IMR-90 (cell line): ENCODE measurements around the gene SOST. TPM values are rescaled to one million over a fixed set of nuclear protein-coding genes. Genes with fewer than 3 reads are reported as not detected.

ENCODE experiments used
- ATAC-seq: fragments of 200-7000 bp; cut with Tn5 transposase; 2 replicates; pipeline ENCODE4 v1.9.1; 2020; ENCODE audit warnings: low read depth, mild to moderate bottlenecking, moderate library complexity
- BruUV-seq: library from RNA; stranded (reverse); fragments of 400-500 nt; replicated peaks from 2 replicates; lab custom pipeline; 2021; lab: Mats Ljungman, UMichigan
- CTCF ChIA-PET: fragments of 300-600 bp; formaldehyde crosslinking; extraction: SDS; loops from one replicate; lab custom pipeline; 2021; ENCODE audit warnings: antibody characterized with exemption; lab: Yijun Ruan, JAX
- POLR2A ChIA-PET: fragments of 300-600 bp; sonication (Branson Sonifier 250); formaldehyde crosslinking; loops from one replicate; lab custom pipeline; 2022; ENCODE audit warnings: antibody characterized with exemption; ENCODE audit not compliant: unreplicated experiment; lab: Charles Lee
- DNase-seq: peaks from one replicate; pipeline ENCODE4 v3.0.0; 2013
- H2AFZ ChIP-seq: replicated peaks from 2 replicates; pipeline ENCODE3; 2013; ENCODE audit warnings: low read length, mild to moderate bottlenecking; ENCODE audit not compliant: poor library complexity
- H2AK5ac ChIP-seq: 2 replicates; pipeline ENCODE4 v1.6.1; 2013; ENCODE audit warnings: low read depth, low read length, inconsistent platforms
- H2AK9ac ChIP-seq: replicated peaks from 2 replicates; pipeline ENCODE3; 2013; ENCODE audit warnings: mild to moderate bottlenecking, low read depth, low read length, moderate library complexity; ENCODE audit not compliant: poor library complexity
- H2BK120ac ChIP-seq: 2 replicates; pipeline ENCODE4 v1.6.1; 2013; ENCODE audit warnings: low read depth, low read length, inconsistent platforms
- H2BK15ac ChIP-seq: 3 replicates; pipeline ENCODE4 v1.6.1; 2013; ENCODE audit warnings: low read depth, low read length, inconsistent platforms
- H2BK20ac ChIP-seq: 2 replicates; pipeline ENCODE4 v1.6.1; 2013; ENCODE audit warnings: low read depth, mild to moderate bottlenecking, inconsistent platforms, low read length, moderate library complexity
- H2BK5ac ChIP-seq: 2 replicates; pipeline ENCODE4 v1.6.1; 2013; ENCODE audit warnings: mild to moderate bottlenecking, low read depth, low read length, inconsistent platforms; ENCODE audit not compliant: poor library complexity, severe bottlenecking
- H3K14ac ChIP-seq: replicated peaks from 2 replicates; pipeline ENCODE4 v1.6.1; 2013; ENCODE audit warnings: low read depth, low read length, inconsistent platforms
- H3K18ac ChIP-seq: 2 replicates; pipeline ENCODE4 v1.6.1; 2013; ENCODE audit warnings: low read depth, low read length, control low read depth
- H3K23ac ChIP-seq: 2 replicates; pipeline ENCODE4 v1.6.1; 2013; ENCODE audit warnings: low read depth, low read length, inconsistent platforms
- H3K27ac ChIP-seq: 2 replicates; pipeline ENCODE4 v1.5.1; 2013; ENCODE audit warnings: mild to moderate bottlenecking, control low read depth, low read length; ENCODE audit not compliant: insufficient read depth
- H3K27me3 ChIP-seq: 2 replicates; pipeline ENCODE4 v1.6.1; 2013; ENCODE audit warnings: low read length; ENCODE audit not compliant: control insufficient read depth, insufficient read depth
- H3K36me3 ChIP-seq: 2 replicates; pipeline ENCODE4 v1.6.1; 2013; ENCODE audit warnings: low read length, mixed read lengths; ENCODE audit not compliant: control insufficient read depth, insufficient read depth
- H3K4ac ChIP-seq: 2 replicates; pipeline ENCODE4 v1.6.1; 2013; ENCODE audit warnings: low read depth, low read length, inconsistent platforms
- H3K4me1 ChIP-seq: 2 replicates; pipeline ENCODE4 v1.6.1; 2013; ENCODE audit warnings: low read length, mixed read lengths; ENCODE audit not compliant: control insufficient read depth, insufficient read depth
- H3K4me2 ChIP-seq: 2 replicates; pipeline ENCODE4 v1.6.1; 2013; ENCODE audit warnings: low read depth, mild to moderate bottlenecking, control low read depth, low read length, moderate library complexity
- H3K4me3 ChIP-seq: 2 replicates; pipeline ENCODE4 v1.5.1; 2013; ENCODE audit warnings: low read depth, mild to moderate bottlenecking, control low read depth, low read length, moderate library complexity; ENCODE audit not compliant: insufficient read depth
- H3K56ac ChIP-seq: 2 replicates; pipeline ENCODE4 v1.6.1; 2013; ENCODE audit warnings: low read length, inconsistent platforms; ENCODE audit not compliant: insufficient read depth; ENCODE audit errors: extremely low read depth
- H3K79me1 ChIP-seq, 2 experiments: 2 replicates each; pipeline ENCODE4 v1.6.1; 2013; ENCODE audit warnings: low read length in 2 of 2, inconsistent platforms in 1 of 2, low read depth in 1 of 2
- H3K9ac ChIP-seq: 2 replicates; pipeline ENCODE4 v1.6.1; 2013; ENCODE audit warnings: low read depth, low read length, control low read depth
- H3K9me1 ChIP-seq: 2 replicates; pipeline ENCODE4 v1.6.1; 2013; ENCODE audit warnings: low read length, inconsistent platforms; ENCODE audit not compliant: insufficient read depth
- H3K9me3 ChIP-seq: 2 replicates; pipeline ENCODE4 v1.6.1; 2013; ENCODE audit warnings: low read length; ENCODE audit not compliant: control insufficient read depth, insufficient read depth
- H4K20me1 ChIP-seq: 2 replicates; pipeline ENCODE4 v1.6.1; 2013; ENCODE audit warnings: low read length, inconsistent platforms; ENCODE audit not compliant: insufficient read depth
- H4K5ac ChIP-seq: 2 replicates; pipeline ENCODE4 v1.6.1; 2013; ENCODE audit warnings: mild to moderate bottlenecking, low read depth, low read length, control low read depth
- H4K8ac ChIP-seq, 2 experiments: 2 replicates each; pipeline ENCODE4 v1.6.1; 2013; ENCODE audit warnings: low read depth in 2 of 2, low read length in 2 of 2, control low read depth in 1 of 2, inconsistent platforms in 1 of 2
- H4K91ac ChIP-seq: 2 replicates; pipeline ENCODE4 v1.6.1; 2013; ENCODE audit warnings: low read depth, low read length, inconsistent platforms; ENCODE audit not compliant: insufficient read depth
- BHLHE40 ChIP-seq: fragments of 150-350 bp; IDR thresholded peaks from 2 replicates; pipeline ENCODE4 v1.6.1; 2016; ENCODE audit warnings: mild to moderate bottlenecking, low read depth, low read length
- CEBPB ChIP-seq: IDR thresholded peaks from 2 replicates; pipeline ENCODE4 v1.6.1; 2012; ENCODE audit warnings: low read depth, low read length, improper control_type of control experiment
- FOS ChIP-seq: fragments of 150-350 bp; IDR thresholded peaks from 2 replicates; pipeline ENCODE4 v1.6.1; 2016; ENCODE audit warnings: low read depth, low read length
- MXI1 ChIP-seq: IDR thresholded peaks from 2 replicates; pipeline ENCODE4 v1.6.1; 2012; ENCODE audit warnings: low read depth, mild to moderate bottlenecking, low read length, moderate library complexity, borderline replicate concordance
- NFE2L2 ChIP-seq: fragments of 150-350 bp; IDR thresholded peaks from 2 replicates; pipeline ENCODE4 v1.6.1; 2016; ENCODE audit warnings: low read depth, mild to moderate bottlenecking, low read length
- POLR2A ChIP-seq: IDR thresholded peaks from 2 replicates; pipeline ENCODE4 v1.6.1; 2012; ENCODE audit warnings: mild to moderate bottlenecking, low read depth, low read length
- RAD21 ChIP-seq: IDR thresholded peaks from 2 replicates; pipeline ENCODE4 v1.6.1; 2012; ENCODE audit warnings: low read length, improper control_type of control experiment
- RCOR1 ChIP-seq: IDR thresholded peaks from 2 replicates; pipeline ENCODE4 v1.6.1; 2012; ENCODE audit warnings: mild to moderate bottlenecking, low read length, improper control_type of control experiment; ENCODE audit not compliant: insufficient replicate concordance
- WGBS, 2 experiments: methylation state at CpG; one replicate each; pipeline versions ENCODE4 v1.1.5 to v1.1.7; 2013; ENCODE audit warnings: missing lambda C conversion rate in 2 of 2; ENCODE audit not compliant: insufficient read length in 1 of 2; ENCODE audit errors: extremely low coverage in 2 of 2; 5-methylcytosine and 5-hydroxymethylcytosine counted together
- dilution Hi-C: fragments of 300-500 bp; cut with HindIII; formaldehyde crosslinking; loops from one replicate; pipeline ENCODE4 v1.14.3; 2018; ENCODE audit warnings: low sequenced_read_pairs; ENCODE audit not compliant: unreplicated experiment
- in situ Hi-C: fragments of 300-500 bp; cut with MboI; formaldehyde crosslinking; loops from 3 replicates; pipeline ENCODE4 v1.14.3; 2019; ENCODE audit warnings: low sequenced_read_pairs, inconsistent platforms, mixed read lengths
- intact Hi-C: fragments of 100-400 bp; cut with micrococcal nuclease; formaldehyde crosslinking; loops from 2 replicates; pipeline ENCODE4 v1.10.0; 2022
- polyA plus RNA-seq, 3 experiments: library from polyadenylated mRNA; depleted of rRNA; stranded (reverse); fragments of >200 nt; gene quantifications; 2 replicates each; pipeline ENCODE4 v1.2.3, GENCODE V29; 2012; ENCODE audit warnings: low replicate concordance in 1 of 3
- total RNA-seq: library from RNA; depleted of rRNA; stranded (reverse); fragments of >200 nt; gene quantifications from 2 replicates; pipeline ENCODE4 v1.2.3, GENCODE V29; 2012
- TF ChIP-seq, protein P1 (sequence below): fragments of 150-350 bp; IDR thresholded peaks from 2 replicates; pipeline ENCODE4 v1.6.1; 2016; ENCODE audit warnings: low read depth, mild to moderate bottlenecking, low read length, moderate library complexity, borderline replicate concordance
- TF ChIP-seq, protein P2 (sequence below): conservative IDR thresholded peaks from 2 replicates; pipeline ENCODE4 v1.5.1; 2012; ENCODE audit warnings: mild to moderate bottlenecking, low read depth, low read length, improper control_type of control experiment

SOST gene
- total and polyA plus RNA-seq, 2 of the 4 experiments (the other 2 are of a cell fraction), result not detected

DNA sequence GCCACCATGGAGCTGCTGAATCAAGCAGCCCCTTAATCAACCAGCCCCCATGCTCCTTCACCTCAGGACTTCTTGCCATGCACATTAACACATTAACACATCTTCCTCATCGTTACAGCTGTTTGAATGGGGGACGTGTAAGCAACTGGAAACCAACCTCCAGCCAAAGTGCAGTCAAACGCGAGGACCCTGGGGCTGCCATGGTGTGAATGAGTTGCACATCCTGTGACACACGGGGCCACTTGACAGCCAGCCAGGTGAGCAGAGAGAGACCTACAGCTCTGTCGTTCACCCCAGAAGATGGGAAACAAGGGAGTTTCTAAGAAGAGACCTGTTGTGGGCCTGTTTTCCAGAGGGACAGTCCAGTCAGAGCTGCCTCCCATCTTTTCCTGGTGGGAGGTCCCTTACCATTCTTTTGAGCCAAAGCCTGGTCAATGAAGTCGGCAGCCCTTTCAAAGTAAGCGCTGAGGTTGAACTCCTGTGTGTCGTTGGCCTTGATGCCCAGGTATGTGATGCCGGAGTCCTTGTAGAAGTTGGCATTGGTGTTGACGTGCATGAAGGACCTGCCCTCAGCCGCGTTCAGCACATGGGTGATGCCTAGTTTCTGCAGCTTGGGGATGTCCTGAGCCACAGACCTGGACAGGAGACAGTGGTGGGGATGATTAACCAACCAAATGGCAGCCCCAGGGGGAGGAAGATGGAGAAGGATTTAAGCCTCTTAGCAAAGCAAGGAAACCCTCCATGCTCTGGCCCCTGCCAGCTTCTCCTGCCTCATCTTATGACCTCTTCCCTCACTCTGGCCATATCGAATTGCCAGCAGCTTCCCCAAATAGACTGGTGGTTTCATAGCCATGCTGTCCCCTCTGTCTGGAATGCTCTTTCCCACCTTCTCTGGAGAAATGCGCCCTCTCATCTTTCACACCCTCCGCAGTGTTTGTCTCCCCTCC lies 16.0 kb upstream of the SOST start (continued):
- TF ChIP-seq CEBPB (no peak), MXI1 (no peak)

DNA sequence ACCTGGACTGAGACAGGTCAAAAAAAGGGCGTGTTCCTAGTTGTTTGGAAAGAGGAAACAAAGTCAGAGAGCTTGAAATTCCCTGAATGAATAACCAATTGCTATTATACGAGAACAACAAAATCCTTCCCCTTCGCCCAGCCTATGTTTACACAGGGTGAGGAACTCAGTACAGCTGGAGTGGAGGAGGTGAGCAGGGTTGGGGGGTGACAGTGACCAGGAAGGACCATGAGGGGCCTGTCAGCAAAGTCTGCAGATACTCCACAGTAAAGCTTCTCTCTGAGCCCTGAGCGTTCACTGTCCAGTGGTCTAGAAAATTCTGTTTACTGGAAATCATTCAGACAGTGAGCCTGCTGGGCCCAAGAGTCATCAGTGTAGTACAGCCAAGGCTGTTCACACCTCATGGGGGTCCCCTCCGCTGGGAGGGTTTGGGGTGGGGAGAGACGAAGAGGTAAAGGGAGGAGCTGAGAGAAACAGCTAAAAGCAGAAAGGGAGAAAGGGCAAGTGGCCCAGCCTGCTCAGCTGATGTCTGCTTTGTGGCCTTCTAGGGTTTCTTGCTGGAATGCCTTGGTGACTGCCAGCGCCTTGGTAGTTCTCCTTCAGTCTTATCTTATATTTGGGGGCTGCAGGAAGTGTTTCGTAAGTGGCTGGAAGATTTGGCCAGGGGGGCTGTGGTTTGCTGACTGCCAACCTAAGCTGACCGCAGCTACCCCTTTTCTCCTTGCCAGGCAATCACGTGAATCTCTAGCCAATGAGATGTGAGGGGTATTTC lies 14.5 kb upstream of the SOST start:
- peaks cover 2% of the 10 kb centered on the region; the same call in 1 of the 2 replicates for H3K4me1 ChIP-seq
- WGBS, 2 experiments, result 83% methylated on average over 1 of the region's 10 CpGs; no CpG with 5 or more reads in 1 of the 2 experiments
- ATAC-seq (no peak), DNase-seq (no peak)
- no peaks in the 10 kb centered on the region for H3K27me3 ChIP-seq
- no peak overlapping the region for H4K5ac ChIP-seq
- no TSS peak for BruUV-seq
- no peak overlapping the region for H2AFZ ChIP-seq
- no peak overlapping the region for H2BK20ac ChIP-seq
- H4K91ac ChIP-seq, result no peak overlapping the region
- no peak overlapping the region for H3K23ac ChIP-seq
- H2AK9ac ChIP-seq, result no peak overlapping the region
- no peak overlapping the region for H2AK5ac ChIP-seq
- H3K27ac ChIP-seq, result no peak overlapping the region
- peaks cover 33% of the 10 kb centered on the region for H4K20me1 ChIP-seq
- dilution Hi-C loops (no loop called here), in situ Hi-C loops (no loop called here), intact Hi-C loops (no loop called here)
- peaks cover 58% of the 10 kb centered on the region for H3K36me3 ChIP-seq
- H3K9me1 ChIP-seq, result peaks cover 28% of the 10 kb centered on the region
- H2BK120ac ChIP-seq, result no peak overlapping the region
- H3K18ac ChIP-seq, result no peak overlapping the region
- POLR2A ChIA-PET, result interaction anchor here (0.6 kb wide), 1 partner anchor 114 kb away, joined by 5 read pairs; no protein-coding TSS in a partner anchor
- H3K14ac ChIP-seq, result no peak overlapping the region
- no peaks in the 10 kb centered on the region for H3K9me3 ChIP-seq
- peaks cover 21 to 59% of the 10 kb centered on the region in 2 experiments for H3K79me1 ChIP-seq
- TF ChIP-seq FOS (no peak), BHLHE40 (no peak), MXI1 (no peak), POLR2A (no peak), RAD21 (no peak), RCOR1 (no peak), CEBPB (no peak), NFE2L2 (no peak)
- TF ChIP-seq, protein P1, sequence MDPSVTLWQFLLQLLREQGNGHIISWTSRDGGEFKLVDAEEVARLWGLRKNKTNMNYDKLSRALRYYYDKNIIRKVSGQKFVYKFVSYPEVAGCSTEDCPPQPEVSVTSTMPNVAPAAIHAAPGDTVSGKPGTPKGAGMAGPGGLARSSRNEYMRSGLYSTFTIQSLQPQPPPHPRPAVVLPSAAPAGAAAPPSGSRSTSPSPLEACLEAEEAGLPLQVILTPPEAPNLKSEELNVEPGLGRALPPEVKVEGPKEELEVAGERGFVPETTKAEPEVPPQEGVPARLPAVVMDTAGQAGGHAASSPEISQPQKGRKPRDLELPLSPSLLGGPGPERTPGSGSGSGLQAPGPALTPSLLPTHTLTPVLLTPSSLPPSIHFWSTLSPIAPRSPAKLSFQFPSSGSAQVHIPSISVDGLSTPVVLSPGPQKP, result no peak
- TF ChIP-seq, protein P2, sequence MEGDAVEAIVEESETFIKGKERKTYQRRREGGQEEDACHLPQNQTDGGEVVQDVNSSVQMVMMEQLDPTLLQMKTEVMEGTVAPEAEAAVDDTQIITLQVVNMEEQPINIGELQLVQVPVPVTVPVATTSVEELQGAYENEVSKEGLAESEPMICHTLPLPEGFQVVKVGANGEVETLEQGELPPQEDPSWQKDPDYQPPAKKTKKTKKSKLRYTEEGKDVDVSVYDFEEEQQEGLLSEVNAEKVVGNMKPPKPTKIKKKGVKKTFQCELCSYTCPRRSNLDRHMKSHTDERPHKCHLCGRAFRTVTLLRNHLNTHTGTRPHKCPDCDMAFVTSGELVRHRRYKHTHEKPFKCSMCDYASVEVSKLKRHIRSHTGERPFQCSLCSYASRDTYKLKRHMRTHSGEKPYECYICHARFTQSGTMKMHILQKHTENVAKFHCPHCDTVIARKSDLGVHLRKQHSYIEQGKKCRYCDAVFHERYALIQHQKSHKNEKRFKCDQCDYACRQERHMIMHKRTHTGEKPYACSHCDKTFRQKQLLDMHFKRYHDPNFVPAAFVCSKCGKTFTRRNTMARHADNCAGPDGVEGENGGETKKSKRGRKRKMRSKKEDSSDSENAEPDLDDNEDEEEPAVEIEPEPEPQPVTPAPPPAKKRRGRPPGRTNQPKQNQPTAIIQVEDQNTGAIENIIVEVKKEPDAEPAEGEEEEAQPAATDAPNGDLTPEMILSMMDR, result no peak
- CTCF ChIA-PET, result no interaction called here
- no peak overlapping the region for H3K4me3 ChIP-seq
- no peak overlapping the region for H2BK15ac ChIP-seq
- H3K4ac ChIP-seq, result no peak overlapping the region
- H3K4me2 ChIP-seq, result no peak overlapping the region
- no peak overlapping the region for H3K56ac ChIP-seq
- no peak overlapping the region for H2BK5ac ChIP-seq
- H3K9ac ChIP-seq, result no peak overlapping the region
- H4K8ac ChIP-seq, result no peak overlapping the region
